ENCODE results near the gene KIF5C.

- TF ChIP-seq CTCF (IDR thresholded peaks at IDR 0.05; ENCODE audit: insufficient read depth, low read depth, low read length), result no peak
- TF ChIP-seq EZH2 (IDR thresholded peaks at IDR 0.05; ENCODE audit: insufficient read depth, low read length), result no peak
These were observed 163.6 kb downstream of the KIF5C start, which contains the start of gene LYPD6B for GRCh38 chr2:149038442-149039212.

All from astrocyte (in vitro differentiated cells and primary cell).